ENCODE results near the gene ZNF396. TPM values are rescaled to one million over a fixed set of nuclear protein-coding genes. Genes with fewer than 3 reads are reported as not detected.

Gene ZNF396
- total RNA-seq, 4 donors from 2014 or later, result 0.98 to 2.5 (median 1.3) TPM

GRCh38 chr18:35355140-35355618 is 22.0 kb downstream of the ZNF396 start:
- no peaks in the 10 kb centered on the region for H3K9me3 ChIP-seq
- TF ChIP-seq POLR2A (IDR thresholded peaks at IDR 0.05) (no peak), EP300 (IDR thresholded peaks at IDR 0.05) (no peak), POLR2AphosphoS5 (IDR thresholded peaks at IDR 0.05) (no peak), CTCF (IDR thresholded peaks at IDR 0.05) (peak; percentile 28 to 60)
- H3K27me3 ChIP-seq, result no peaks in the 10 kb centered on the region
- peak; percentile 68 to 83 for DNase-seq (ENCODE audit: low spot score in 2 of 2)
- H3K4me1 ChIP-seq, result no peaks in the 10 kb centered on the region
- no peak overlapping the region for H3K4me3 ChIP-seq
- H3K27ac ChIP-seq, result no peak overlapping the region
- WGBS, result 34% methylated on average over 4 of the region's 4 CpGs
- no peaks in the 10 kb centered on the region for H3K36me3 ChIP-seq

- Histone ChIP-seq H3K27me3 (no peaks in the 10 kb centered on the region), H3K4me3 (no peak overlapping the region), H3K9me3 (no peaks in the 10 kb centered on the region), H3K4me1 (no peaks in the 10 kb centered on the region), H3K36me3 (no peaks in the 10 kb centered on the region), H3K27ac (no peak overlapping the region)
- no peak for TF ChIP-seq EP300 (IDR thresholded peaks at IDR 0.05)
- no peak for TF ChIP-seq POLR2AphosphoS5 (IDR thresholded peaks at IDR 0.05)
- no peak for TF ChIP-seq POLR2A (IDR thresholded peaks at IDR 0.05)
- no peak for TF ChIP-seq CTCF (IDR thresholded peaks at IDR 0.05)
- DNase-seq (ENCODE audit: low spot score in 2 of 2), result no peak
Measured at GRCh38 chr18:35352778-35353177, 24.4 kb downstream of the ZNF396 start.

GRCh38 chr18:35352283-35352682 is 24.9 kb downstream of the ZNF396 start:
- no peaks in the 10 kb centered on the region for H3K36me3 ChIP-seq
- WGBS, result 100% methylated on average over 2 of the region's 2 CpGs
- no peak overlapping the region for H3K27ac ChIP-seq
- H3K9me3 ChIP-seq, result no peaks in the 10 kb centered on the region
- no peaks in the 10 kb centered on the region for H3K4me1 ChIP-seq
- no peak for DNase-seq (ENCODE audit: low spot score in 2 of 2)
- no peak for TF ChIP-seq POLR2A (IDR thresholded peaks at IDR 0.05)
- no peak for TF ChIP-seq EP300 (IDR thresholded peaks at IDR 0.05)
- TF ChIP-seq POLR2AphosphoS5 (IDR thresholded peaks at IDR 0.05), result no peak
- no peak for TF ChIP-seq CTCF (IDR thresholded peaks at IDR 0.05)
- H3K4me3 ChIP-seq, result no peak overlapping the region
- no peaks in the 10 kb centered on the region for H3K27me3 ChIP-seq

- DNase-seq (ENCODE audit: low spot score in 2 of 2), result no peak
- no peak overlapping the region for H3K4me3 ChIP-seq
- TF ChIP-seq EP300 (IDR thresholded peaks at IDR 0.05) (no peak), POLR2AphosphoS5 (IDR thresholded peaks at IDR 0.05) (no peak), CTCF (IDR thresholded peaks at IDR 0.05) (no peak), POLR2A (IDR thresholded peaks at IDR 0.05) (no peak)
- H3K27me3 ChIP-seq, result no peaks in the 10 kb centered on the region
- no peak overlapping the region for H3K27ac ChIP-seq
- no peaks in the 10 kb centered on the region for H3K36me3 ChIP-seq
- H3K9me3 ChIP-seq, result no peaks in the 10 kb centered on the region
- WGBS, result 70% methylated on average over 3 of the region's 3 CpGs
- peaks cover 15% of the 10 kb centered on the region for H3K4me1 ChIP-seq
Measured at GRCh38 chr18:35348001-35348400, 29.1 kb downstream of the ZNF396 start.

- Histone ChIP-seq H3K27ac (no peak overlapping the region), H3K36me3 (no peaks in the 10 kb centered on the region), H3K27me3 (no peaks in the 10 kb centered on the region), H3K4me1 (peaks cover 32% of the 10 kb centered on the region), H3K4me3 (no peak overlapping the region), H3K9me3 (no peaks in the 10 kb centered on the region)
- no peak for DNase-seq (ENCODE audit: low spot score in 2 of 2)
- WGBS, result 94% methylated on average over 1 of the region's 1 CpG
- TF ChIP-seq POLR2AphosphoS5 (IDR thresholded peaks at IDR 0.05), result no peak
- TF ChIP-seq CTCF (IDR thresholded peaks at IDR 0.05), result no peak
- no peak for TF ChIP-seq POLR2A (IDR thresholded peaks at IDR 0.05)
- TF ChIP-seq EP300 (IDR thresholded peaks at IDR 0.05), result no peak
Measured at GRCh38 chr18:35345950-35346349, 31.2 kb downstream of the ZNF396 start.

Data from suprapubic skin (tissue), 4 donors.